ENCODE results near the gene IKBKE.

DNA sequence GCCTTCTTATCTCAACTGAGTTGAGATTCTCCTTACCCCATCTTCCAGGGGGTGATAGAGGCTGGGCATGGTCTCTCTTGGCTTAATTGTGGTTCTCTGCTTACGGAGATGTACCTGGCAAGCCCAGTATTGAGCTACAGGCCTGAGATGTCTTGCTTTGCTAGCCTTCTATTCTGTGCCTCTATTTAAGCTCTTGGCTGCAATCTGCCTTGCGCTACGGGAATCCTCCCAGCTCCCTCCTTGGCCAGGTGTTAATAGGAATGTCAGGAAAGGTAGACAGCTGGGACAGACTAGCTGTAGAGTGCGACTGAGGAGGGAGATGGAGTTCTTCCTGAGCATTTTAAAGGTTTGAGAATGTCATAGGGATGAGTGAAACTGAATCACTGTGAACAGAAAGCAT is 10.6 kb upstream of the IKBKE start:
- TF ChIP-seq, protein P1, sequence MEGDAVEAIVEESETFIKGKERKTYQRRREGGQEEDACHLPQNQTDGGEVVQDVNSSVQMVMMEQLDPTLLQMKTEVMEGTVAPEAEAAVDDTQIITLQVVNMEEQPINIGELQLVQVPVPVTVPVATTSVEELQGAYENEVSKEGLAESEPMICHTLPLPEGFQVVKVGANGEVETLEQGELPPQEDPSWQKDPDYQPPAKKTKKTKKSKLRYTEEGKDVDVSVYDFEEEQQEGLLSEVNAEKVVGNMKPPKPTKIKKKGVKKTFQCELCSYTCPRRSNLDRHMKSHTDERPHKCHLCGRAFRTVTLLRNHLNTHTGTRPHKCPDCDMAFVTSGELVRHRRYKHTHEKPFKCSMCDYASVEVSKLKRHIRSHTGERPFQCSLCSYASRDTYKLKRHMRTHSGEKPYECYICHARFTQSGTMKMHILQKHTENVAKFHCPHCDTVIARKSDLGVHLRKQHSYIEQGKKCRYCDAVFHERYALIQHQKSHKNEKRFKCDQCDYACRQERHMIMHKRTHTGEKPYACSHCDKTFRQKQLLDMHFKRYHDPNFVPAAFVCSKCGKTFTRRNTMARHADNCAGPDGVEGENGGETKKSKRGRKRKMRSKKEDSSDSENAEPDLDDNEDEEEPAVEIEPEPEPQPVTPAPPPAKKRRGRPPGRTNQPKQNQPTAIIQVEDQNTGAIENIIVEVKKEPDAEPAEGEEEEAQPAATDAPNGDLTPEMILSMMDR (IDR thresholded peaks at IDR 0.05): no peak
- TF ChIP-seq POLR2AphosphoS5 (IDR thresholded peaks at IDR 0.05; ENCODE audit: low read depth, low read length) (no peak), TCF7L2 (IDR thresholded peaks at IDR 0.05; ENCODE audit: low read depth, low read length) (no peak), SIN3A (IDR thresholded peaks at IDR 0.05; ENCODE audit: borderline replicate concordance, insufficient read depth, low read depth, low read length) (no peak)
- TF ChIP-seq, protein P2, sequence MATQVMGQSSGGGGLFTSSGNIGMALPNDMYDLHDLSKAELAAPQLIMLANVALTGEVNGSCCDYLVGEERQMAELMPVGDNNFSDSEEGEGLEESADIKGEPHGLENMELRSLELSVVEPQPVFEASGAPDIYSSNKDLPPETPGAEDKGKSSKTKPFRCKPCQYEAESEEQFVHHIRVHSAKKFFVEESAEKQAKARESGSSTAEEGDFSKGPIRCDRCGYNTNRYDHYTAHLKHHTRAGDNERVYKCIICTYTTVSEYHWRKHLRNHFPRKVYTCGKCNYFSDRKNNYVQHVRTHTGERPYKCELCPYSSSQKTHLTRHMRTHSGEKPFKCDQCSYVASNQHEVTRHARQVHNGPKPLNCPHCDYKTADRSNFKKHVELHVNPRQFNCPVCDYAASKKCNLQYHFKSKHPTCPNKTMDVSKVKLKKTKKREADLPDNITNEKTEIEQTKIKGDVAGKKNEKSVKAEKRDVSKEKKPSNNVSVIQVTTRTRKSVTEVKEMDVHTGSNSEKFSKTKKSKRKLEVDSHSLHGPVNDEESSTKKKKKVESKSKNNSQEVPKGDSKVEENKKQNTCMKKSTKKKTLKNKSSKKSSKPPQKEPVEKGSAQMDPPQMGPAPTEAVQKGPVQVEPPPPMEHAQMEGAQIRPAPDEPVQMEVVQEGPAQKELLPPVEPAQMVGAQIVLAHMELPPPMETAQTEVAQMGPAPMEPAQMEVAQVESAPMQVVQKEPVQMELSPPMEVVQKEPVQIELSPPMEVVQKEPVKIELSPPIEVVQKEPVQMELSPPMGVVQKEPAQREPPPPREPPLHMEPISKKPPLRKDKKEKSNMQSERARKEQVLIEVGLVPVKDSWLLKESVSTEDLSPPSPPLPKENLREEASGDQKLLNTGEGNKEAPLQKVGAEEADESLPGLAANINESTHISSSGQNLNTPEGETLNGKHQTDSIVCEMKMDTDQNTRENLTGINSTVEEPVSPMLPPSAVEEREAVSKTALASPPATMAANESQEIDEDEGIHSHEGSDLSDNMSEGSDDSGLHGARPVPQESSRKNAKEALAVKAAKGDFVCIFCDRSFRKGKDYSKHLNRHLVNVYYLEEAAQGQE (IDR thresholded peaks at IDR 0.05; ENCODE audit: insufficient read depth in 1 of 2, low read depth in 2 of 2, low read length in 1 of 2): no peak
